ENCODE data around the gene RBMY1J. TPM values are rescaled to one million over a fixed set of nuclear protein-coding genes. Genes with fewer than 3 reads are reported as not detected.
"Not testable (repeated sequence)": the region's sequence is repeated elsewhere in the genome, so short reads cannot be mapped to it uniquely, and the experiment has no call there.

Gene RBMY1J
- total RNA-seq (not detected), polyA plus RNA-seq (not detected)

- DNase-seq (ENCODE audit: low spot score); H3K4me1 ChIP-seq (ENCODE audit: control insufficient read depth in 4 of 4, insufficient read depth in 4 of 4, low read length in 3 of 4); H3K9ac ChIP-seq (ENCODE audit: low read depth in 1 of 2, low read length in 2 of 2); H3K4me3 ChIP-seq (ENCODE audit: low read depth in 1 of 3, low read length in 3 of 3); H3K27me3 ChIP-seq (ENCODE audit: control insufficient read depth in 4 of 4, insufficient read depth in 4 of 4, low read length in 3 of 4); H3K36me3 ChIP-seq (ENCODE audit: control insufficient read depth in 4 of 4, insufficient read depth in 3 of 4, low read depth in 1 of 4, low read length in 3 of 4); H3K27ac ChIP-seq (ENCODE audit: low read depth in 1 of 2, low read length in 2 of 2); H3K9me3 ChIP-seq (ENCODE audit: control insufficient read depth in 4 of 4, low read length in 3 of 4): not testable (repeated sequence)
- no CpG with 5 or more reads among the region's 26 CpGs for WGBS
Observed at GRCh38 chrY:22403110-22403509, at the start of gene RBMY1J. Gene RBMY1J, plus strand, starts transcription at chrY:22403410. Its CDS starts 2,038 bp downstream, at chrY:22405448.

GRCh38 chrY:22367416-22367815 lies 35.8 kb upstream of the RBMY1J start:
- no peak for DNase-seq (ENCODE audit: low spot score)
- Histone ChIP-seq H3K27me3 (ENCODE audit: control insufficient read depth in 4 of 4, insufficient read depth in 4 of 4, low read length in 3 of 4) (no peaks in the 10 kb centered on the region), H3K9ac (ENCODE audit: low read depth in 1 of 2, low read length in 2 of 2) (no peak overlapping the region), H3K27ac (ENCODE audit: low read depth in 1 of 2, low read length in 2 of 2) (no peak overlapping the region), H3K4me3 (ENCODE audit: low read depth in 1 of 3, low read length in 3 of 3) (no peak overlapping the region), H3K36me3 (ENCODE audit: control insufficient read depth in 4 of 4, insufficient read depth in 3 of 4, low read depth in 1 of 4, low read length in 3 of 4) (no peaks in the 10 kb centered on the region), H3K9me3 (ENCODE audit: control insufficient read depth in 4 of 4, low read length in 3 of 4) (no peaks in the 10 kb centered on the region), H3K4me1 (ENCODE audit: control insufficient read depth in 4 of 4, insufficient read depth in 4 of 4, low read length in 3 of 4) (no peaks in the 10 kb centered on the region)
- WGBS = 80% methylated on average over 14 of the region's 14 CpGs
- TF ChIP-seq GABPA (IDR thresholded peaks at IDR 0.05 in 1 of 2, conservative IDR thresholded peaks at IDR 0.05 in 1 of 2) (no peak), RXRA (IDR thresholded peaks at IDR 0.05) (no peak), REST (IDR thresholded peaks at IDR 0.05) (no peak), HNF4A (conservative IDR thresholded peaks at IDR 0.05) (no peak)
- TF ChIP-seq, protein P1, sequence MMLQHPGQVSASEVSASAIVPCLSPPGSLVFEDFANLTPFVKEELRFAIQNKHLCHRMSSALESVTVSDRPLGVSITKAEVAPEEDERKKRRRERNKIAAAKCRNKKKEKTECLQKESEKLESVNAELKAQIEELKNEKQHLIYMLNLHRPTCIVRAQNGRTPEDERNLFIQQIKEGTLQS (IDR thresholded peaks at IDR 0.05) = no peak
- TF ChIP-seq, protein P2, sequence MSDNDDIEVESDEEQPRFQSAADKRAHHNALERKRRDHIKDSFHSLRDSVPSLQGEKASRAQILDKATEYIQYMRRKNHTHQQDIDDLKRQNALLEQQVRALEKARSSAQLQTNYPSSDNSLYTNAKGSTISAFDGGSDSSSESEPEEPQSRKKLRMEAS (IDR thresholded peaks at IDR 0.05) = no peak

DNA sequence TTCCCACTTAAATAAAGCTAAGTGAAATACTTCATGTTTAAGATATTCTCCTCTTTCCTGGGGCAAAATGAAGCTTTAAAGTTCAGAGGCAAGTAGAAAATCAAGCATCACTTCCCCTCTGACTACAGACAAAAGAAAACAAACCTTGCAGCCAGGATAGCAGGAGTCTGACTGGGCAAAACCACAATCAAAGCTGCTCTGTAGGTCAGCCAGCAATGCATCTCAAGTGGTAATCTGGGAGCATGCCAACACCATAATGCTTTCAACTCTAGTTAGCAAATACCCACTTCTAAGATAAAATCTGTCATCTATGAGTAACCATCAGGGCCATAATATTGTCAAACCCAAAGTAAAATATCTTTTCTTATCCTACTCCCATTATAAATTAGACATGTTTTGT lies 32.6 kb upstream of the RBMY1J start:
- no peak for DNase-seq (ENCODE audit: low spot score)
- TF ChIP-seq NR2F2 (IDR thresholded peaks at IDR 0.05) = no peak
- TF ChIP-seq ZBTB33 (IDR thresholded peaks at IDR 0.05) = no peak
- TF ChIP-seq SP1 (IDR thresholded peaks at IDR 0.05) = no peak
- TF ChIP-seq EGR1 (IDR thresholded peaks at IDR 0.05; ENCODE audit: low read depth in 2 of 2) = no peak
- no peak for TF ChIP-seq YY1 (IDR thresholded peaks at IDR 0.05)
- TF ChIP-seq HNF4A (conservative IDR thresholded peaks at IDR 0.05) = no peak
- TF ChIP-seq, protein P2 (IDR thresholded peaks at IDR 0.05) = no peak
- TF ChIP-seq FOXA2 (IDR thresholded peaks at IDR 0.05) = no peak
- no peak for TF ChIP-seq RAD21 (IDR thresholded peaks at IDR 0.05)
- TF ChIP-seq JUND (IDR thresholded peaks at IDR 0.05) = no peak
- no peak for TF ChIP-seq TAF1 (conservative IDR thresholded peaks at IDR 0.05)
- TF ChIP-seq, protein P3, sequence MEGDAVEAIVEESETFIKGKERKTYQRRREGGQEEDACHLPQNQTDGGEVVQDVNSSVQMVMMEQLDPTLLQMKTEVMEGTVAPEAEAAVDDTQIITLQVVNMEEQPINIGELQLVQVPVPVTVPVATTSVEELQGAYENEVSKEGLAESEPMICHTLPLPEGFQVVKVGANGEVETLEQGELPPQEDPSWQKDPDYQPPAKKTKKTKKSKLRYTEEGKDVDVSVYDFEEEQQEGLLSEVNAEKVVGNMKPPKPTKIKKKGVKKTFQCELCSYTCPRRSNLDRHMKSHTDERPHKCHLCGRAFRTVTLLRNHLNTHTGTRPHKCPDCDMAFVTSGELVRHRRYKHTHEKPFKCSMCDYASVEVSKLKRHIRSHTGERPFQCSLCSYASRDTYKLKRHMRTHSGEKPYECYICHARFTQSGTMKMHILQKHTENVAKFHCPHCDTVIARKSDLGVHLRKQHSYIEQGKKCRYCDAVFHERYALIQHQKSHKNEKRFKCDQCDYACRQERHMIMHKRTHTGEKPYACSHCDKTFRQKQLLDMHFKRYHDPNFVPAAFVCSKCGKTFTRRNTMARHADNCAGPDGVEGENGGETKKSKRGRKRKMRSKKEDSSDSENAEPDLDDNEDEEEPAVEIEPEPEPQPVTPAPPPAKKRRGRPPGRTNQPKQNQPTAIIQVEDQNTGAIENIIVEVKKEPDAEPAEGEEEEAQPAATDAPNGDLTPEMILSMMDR (IDR thresholded peaks at IDR 0.05; ENCODE audit: low read depth, low read length, missing input control) = no peak
- TF ChIP-seq REST (IDR thresholded peaks at IDR 0.05) = no peak
- TF ChIP-seq HNF4G (IDR thresholded peaks at IDR 0.05) = no peak
- no peak for TF ChIP-seq RXRA (IDR thresholded peaks at IDR 0.05)
- H3K9ac ChIP-seq (ENCODE audit: low read depth in 1 of 2, low read length in 2 of 2) = no peak overlapping the region
- no peak overlapping the region for H3K27ac ChIP-seq (ENCODE audit: low read depth in 1 of 2, low read length in 2 of 2)
- H3K9me3 ChIP-seq (ENCODE audit: control insufficient read depth in 4 of 4, low read length in 3 of 4) = no peaks in the 10 kb centered on the region
- no peaks in the 10 kb centered on the region for H3K27me3 ChIP-seq (ENCODE audit: control insufficient read depth in 4 of 4, insufficient read depth in 4 of 4, low read length in 3 of 4)
- no peaks in the 10 kb centered on the region for H3K4me1 ChIP-seq (ENCODE audit: control insufficient read depth in 4 of 4, insufficient read depth in 4 of 4, low read length in 3 of 4)
- no peak overlapping the region for H3K4me3 ChIP-seq (ENCODE audit: low read depth in 1 of 3, low read length in 3 of 3)
- H3K36me3 ChIP-seq (ENCODE audit: control insufficient read depth in 4 of 4, insufficient read depth in 3 of 4, low read depth in 1 of 4, low read length in 3 of 4) = no peaks in the 10 kb centered on the region

All from liver (tissue), 9 donors.